ENCODE measurements around the gene ENDOG.
A peak's percentile ranks its signal among the peaks of the same experiment; 100 is the strongest.

The ENDOG gene

DNA sequence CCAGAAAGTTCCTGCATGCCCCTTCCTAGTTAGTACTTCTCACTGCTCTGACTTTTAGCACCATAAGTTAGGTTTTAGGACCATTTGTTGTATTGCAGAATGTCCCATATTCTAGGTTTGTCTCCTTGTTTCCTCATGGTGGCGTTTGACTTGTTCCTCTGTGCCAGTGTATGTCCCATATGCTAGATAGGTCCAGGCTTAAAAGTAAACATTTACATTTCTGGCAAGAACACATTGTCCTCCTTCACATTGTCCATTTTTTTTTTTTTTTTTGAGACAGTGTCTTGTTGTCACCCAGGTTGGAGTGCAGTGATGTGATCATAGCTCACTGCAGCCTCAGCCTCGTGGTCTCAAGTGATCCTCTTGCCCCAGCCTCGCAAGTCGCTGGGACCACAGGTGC, 15.8 kb upstream of the ENDOG start:
- DNase-seq, result no peak

DNA sequence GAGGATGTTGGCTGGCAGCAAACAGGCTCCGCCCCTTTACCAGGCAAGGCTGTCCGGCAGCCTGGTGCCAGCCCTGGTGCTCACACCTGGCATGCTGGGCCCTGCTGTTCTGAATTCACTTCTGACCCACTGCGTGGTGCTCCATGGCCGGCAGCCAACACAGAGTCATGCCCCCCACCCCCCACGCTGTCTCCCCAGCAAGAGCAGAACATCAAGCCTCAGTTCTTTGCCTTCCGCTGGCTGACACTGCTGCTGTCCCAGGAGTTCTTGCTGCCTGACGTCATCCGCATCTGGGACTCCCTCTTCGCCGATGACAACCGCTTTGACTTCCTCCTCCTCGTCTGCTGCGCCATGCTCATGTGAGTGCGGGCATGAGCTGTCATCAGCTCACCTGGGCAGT, 12.6 kb upstream of the ENDOG start:
- no peak for DNase-seq

DNA sequence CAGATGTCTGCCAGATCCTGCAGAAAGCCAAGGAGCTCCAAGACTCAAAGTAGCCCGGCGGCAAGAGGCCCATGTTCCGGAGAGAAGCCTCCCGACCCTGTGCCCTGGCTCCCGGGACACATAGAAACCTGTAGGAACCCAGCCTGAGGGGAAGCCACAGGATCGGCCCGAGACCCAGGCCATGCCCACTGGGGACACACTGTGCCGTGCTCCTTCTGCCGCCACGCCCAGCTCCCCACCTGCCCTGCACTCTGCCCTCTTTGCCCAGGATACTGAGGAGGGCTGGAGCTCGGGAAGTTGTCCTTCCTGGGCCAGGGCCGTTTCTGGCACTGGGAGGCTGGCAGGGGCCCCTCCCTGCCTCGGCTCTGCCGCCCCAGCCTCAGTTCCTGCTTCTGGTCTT, 10.5 kb upstream of the ENDOG start:
- no peak for DNase-seq

DNA sequence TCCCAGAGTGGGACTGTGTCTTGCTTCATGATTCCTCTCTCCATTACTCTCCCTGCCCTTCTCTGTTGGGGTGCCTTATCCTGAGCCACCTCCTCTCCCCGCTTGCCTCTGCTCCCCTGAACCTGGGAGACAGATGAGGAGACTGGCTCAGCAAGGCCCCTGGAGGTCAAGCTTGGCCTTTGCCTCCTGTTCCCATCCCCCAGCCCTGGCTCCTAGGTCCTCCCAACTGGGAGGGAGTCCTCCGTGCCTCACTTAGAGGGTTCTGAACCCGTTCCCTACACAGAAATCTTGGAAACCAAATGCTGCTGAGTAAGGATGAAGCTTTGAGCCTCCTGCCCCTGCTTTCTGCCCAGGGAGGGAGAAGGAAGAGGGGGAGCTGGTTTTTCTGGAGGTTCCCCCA, 9.8 kb upstream of the ENDOG start:
- no peak for DNase-seq

- no peak for DNase-seq
These were observed 9.2 kb upstream of the ENDOG start for GRCh38 chr9:128809036-128809599.

DNA sequence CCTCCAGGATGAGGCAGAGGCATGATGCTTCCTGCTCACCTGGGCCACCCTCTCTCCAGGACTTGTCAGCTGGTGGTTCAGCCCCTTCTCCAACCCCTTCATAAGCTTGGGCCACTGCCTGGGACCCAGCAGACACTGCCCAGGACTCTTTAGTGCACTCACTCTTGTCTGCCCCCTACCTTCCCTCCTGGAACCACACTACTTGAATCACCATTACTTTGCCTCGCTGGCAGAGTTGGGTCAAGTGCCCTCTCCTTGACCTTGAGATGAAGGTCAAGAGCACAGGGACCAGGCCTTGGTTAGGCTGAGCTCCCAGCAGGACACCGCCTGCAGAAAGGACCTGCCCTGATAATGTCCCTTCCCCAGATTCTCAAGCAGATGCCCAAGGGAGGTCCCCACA, 8.5 kb upstream of the ENDOG start:
- no peak for DNase-seq

- no peak for DNase-seq
These were observed 7.4 kb upstream of the ENDOG start for GRCh38 chr9:128810873-128811272.

DNA sequence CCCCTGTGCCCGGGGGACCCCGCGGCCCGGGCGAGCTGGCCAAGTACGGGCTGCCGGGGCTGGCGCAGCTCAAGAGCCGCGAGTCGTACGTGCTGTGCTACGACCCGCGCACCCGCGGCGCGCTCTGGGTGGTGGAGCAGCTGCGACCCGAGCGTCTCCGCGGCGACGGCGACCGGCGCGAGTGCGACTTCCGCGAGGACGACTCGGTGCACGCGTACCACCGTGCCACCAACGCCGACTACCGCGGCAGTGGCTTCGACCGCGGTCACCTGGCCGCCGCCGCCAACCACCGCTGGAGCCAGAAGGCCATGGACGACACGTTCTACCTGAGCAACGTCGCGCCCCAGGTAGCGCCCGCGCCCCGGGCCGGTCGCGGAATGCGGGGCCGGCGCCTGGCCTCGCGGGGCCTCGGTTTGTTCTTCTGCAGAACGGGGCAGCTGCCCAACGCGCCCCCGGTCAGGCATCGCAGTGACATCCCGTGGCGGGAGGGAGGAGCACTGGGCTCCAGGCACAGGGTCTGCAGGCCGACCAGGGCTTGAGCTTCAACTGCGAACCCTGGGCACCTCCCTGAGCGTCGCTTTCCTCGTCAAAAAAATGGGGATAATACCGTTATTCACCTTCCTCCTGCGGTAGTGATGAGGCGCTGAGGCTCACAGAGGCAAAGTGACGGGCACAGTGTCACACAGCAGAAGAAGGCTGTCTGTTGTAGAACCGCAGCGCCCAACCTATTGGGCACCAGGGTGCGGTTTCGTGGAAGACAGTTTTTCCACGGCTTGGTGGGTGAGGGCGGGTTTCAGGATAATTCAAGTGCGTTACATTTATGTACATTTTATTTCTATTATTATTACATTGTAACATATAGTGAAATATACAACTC, 777 bp downstream of the ENDOG start:
- DNase-seq, result peak in 3 of 5 experiments; percentile 23 to 66 (median 36)

GRCh38 chr9:128819716-128820664, 1.7 kb downstream of the ENDOG start:
- no peak for DNase-seq

- no peak for DNase-seq
These were observed 2.6 kb downstream of the ENDOG start for GRCh38 chr9:128820665-128821583.

DNA sequence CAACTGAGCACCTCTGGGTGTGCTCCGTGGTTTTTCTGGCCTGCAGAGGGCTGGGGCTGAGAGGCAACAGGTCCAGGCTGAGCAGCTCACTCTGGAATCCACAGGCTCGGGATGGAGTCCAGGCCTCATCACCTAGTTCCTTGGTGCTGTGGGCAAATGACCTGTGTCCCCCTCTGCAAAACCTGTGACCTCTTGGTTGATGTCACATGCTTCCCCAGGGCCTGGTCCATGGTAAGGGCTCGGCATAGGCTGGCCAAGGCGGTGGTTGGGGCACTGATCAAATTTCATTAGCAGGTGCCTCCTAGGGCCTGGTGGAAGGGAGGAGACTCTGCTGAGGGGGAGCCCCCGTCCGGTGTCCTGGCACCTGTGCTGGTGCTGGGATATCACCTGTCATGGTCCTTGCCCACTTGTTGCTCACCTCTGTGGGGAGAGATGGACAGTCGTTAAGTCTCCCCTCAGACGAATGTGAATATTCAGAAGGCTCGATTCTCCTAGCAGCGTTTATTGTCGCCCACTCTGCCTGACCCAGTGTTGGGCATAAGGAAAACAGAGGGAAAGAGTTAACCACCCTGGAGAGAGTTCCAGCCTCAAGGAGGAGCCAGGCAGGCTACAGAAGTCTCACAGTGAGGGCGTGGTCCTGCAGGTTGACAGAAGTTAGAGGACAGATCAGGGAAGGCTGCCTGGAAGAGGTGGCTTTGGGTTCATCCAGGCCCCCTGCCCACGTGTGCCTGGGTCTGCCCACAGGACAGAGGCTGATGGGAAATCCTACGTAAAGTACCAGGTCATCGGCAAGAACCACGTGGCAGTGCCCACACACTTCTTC, 3.5 kb downstream of the ENDOG start:
- DNase-seq, result no peak

DNA sequence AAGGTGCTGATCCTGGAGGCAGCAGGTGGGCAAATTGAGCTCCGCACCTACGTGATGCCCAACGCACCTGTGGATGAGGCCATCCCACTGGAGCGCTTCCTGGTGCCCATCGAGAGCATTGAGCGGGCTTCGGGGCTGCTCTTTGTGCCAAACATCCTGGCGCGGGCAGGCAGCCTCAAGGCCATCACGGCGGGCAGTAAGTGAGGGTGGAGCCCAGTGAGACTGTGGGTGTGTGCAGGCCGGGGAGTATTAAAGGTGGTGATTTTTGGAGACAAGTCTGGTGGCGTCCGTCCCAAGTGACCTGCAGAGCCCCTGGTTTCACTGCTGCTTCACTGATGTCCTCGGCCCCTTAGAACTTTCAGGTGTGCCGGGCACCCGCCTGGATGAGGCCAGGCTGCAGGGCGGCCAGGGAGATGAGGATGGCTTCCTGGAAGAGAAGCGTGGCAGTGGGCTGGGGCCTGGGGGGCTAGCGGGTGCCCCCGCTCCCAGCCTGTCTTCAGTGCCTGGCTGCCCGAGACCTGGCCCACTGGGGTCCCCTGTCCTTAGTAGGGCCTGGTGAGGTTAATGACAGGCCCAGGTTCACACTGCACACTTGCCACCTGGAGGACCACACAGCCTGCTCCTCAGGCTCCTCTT, 4.2 kb downstream of the ENDOG start:
- DNase-seq, result no peak

DNA sequence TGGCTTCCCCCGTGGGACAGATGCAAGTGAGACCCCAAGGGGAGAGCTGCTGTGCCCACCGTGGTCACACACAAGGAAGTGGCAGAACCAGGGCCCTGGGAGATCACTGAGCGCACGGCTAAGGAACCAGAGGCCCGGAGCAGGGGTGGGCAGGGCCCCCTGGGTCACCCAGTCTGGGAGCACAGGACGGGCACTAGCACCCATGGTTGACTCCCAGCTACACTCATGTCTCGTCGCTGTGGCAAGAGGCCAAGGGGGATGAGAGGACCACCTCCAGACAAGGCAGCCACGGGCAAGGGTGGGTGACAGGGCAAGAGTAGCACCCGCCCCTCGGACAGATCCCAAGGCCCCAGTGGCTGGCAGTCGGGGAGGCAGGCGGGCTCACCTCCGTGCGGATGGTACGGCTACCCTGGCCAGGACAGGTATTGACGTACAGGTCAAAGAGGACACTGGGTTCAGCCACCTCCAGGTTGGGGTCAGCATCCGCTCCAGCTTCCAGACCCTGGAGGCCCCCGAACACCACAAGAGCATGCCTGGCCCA, 5.1 kb downstream of the ENDOG start:
- DNase-seq, result no peak

DNA sequence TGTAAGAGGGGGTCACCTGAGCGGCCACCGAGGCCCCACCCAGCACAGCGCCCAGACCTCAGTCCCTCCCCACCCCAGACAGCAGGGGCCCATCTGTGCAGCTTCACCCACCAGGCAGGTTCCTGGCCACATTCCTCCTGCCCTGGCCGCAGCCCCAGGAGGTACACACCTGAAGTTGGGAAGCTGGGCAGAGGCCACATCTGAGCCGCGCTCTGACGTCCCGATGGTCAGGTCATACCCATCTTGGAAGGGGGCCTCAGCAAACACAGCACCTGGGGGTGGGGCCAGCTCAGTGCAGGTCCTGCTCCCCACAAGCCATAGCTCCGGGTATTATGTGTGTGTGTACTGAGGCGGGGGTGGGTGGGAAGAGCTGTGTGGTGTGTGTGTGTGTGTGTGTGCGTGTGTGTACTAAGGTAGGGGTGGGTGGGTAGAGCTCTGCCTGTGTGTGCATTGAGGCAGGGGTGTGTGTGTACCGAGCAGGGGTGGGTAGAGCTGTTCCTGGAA, 5.7 kb downstream of the ENDOG start:
- no peak for DNase-seq

GRCh38 chr9:128824911-128825310, 6.6 kb downstream of the ENDOG start:
- DNase-seq, result no peak

GRCh38 chr9:128825923-128826700, 7.8 kb downstream of the ENDOG start:
- no peak for DNase-seq

- DNase-seq, result no peak
These were observed 10.0 kb downstream of the ENDOG start for GRCh38 chr9:128828267-128828666.

DNA sequence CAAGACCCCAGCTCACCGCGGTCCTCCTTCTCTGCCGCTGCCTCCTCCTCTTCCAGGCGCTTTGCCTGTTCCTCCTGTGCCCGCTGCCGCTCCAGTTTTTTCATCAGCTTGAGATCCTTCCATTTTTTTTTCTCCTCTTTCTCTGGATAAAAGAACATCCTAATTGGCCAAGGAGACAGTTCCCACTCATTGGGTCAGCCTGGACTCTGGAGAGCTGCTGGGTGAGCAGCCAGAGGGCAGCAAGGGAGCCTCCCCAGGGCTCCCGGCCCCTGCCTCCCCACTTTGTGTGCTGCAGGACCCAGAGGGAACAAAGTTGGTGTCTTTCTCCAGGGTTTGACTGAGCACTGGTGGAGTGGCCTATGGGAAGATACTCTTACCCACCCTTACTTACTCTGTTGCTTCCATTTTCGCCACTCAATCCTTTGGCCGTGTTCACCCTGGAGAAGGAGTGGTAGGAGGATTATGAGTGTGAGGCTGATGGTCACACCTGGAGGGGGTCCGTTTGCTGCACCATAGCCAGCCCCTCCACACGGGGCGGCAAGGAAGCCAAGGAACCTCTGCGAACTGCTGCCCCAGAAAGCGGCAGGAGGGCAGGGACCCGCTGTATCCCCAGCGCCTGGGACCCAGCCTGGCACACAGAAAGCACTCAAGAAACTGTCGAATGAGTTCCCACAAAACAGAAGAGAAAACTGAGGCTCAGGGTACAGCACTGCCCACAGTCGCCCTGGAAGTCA, 10.6 kb downstream of the ENDOG start:
- no peak for DNase-seq

All from T-helper 2 cell (primary cell).